Activated T-helper 1 cell treated with Interleukin-2 at 50 U/mL for 16 hours (primary cell): ENCODE measurements around the gene IL1RAPL2.
"Not testable (repeated sequence)": the region's sequence is repeated elsewhere in the genome, so short reads cannot be mapped to it uniquely, and the experiment has no call there.

Source experiments
- DNase-seq: peaks from one replicate; pipeline ENCODE4 v3.0.0-alpha.2; 2020; ENCODE audit warnings: low read depth

Gene IL1RAPL2

DNA sequence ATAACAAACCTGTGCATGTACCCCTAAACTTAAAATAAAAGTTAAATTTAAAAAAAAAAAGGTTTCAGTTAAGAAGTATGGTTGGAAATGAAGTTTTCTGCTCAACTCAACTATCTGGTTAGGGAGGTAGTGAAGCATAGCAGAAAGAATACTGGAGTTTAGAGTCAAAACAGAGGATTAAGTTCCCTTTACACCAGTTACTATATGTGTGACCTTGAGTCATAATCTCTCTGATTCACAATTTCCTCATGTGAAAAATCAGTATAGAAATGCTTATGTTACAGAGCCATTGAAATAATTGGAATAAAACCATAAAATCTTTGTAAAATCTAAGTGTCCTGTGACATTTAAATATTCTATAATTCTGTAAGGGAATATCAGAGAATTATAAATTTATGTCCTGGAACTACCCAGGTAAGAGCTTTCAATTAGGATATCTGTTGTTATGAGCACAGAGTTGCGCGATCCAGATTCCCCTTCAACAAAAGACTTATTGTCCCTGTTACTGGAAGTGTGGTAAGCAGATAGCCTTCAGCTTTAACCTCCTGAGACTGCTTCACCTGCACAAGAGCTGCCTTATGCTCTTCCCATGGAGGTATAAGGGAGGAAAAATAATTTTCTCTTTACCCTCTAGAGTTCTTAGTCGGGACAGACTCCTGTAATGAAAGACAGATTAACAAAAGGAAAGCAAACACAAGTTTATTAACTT, 1052.5 kb downstream of the IL1RAPL2 start:
- no peak for DNase-seq

DNA sequence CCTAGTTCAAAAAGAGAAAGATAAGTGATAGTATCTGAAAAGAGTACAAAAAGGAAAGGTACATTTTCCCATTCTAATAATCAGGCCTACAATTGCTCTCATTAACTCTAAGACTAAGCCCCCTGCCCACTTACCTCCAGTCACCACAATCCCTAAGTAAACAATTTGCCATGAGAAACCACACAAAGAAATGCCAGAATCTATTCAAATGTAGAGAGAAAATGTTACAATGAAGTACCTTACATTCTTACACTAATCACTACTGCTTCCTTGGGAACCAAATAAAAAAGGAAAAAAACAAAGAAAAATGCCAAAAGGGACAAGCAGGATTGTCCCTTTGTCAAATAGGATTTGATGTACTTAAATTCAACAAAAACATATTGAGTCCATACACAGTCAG, 1068.2 kb downstream of the IL1RAPL2 start:
- DNase-seq, result no peak

DNA sequence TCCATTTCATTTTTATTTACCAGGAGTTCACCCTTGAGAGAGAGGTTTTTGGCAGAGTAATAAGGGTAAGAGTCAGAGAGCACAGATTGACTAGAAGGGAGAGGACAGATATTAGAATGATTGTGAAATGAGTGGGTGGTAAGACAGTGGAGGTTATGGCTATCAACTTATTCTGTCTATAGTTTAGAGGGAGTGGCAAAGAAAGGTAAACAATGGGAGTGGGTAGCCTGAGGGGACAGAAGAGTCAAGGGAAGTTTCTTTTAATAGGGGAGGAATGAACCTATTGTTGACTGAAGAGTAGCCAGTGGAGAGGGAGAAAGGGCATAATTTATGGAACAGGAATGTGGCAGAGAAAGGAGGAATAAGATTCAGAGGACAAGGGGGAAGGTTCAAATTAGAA, 1069.8 kb downstream of the IL1RAPL2 start:
- no peak for DNase-seq

DNA sequence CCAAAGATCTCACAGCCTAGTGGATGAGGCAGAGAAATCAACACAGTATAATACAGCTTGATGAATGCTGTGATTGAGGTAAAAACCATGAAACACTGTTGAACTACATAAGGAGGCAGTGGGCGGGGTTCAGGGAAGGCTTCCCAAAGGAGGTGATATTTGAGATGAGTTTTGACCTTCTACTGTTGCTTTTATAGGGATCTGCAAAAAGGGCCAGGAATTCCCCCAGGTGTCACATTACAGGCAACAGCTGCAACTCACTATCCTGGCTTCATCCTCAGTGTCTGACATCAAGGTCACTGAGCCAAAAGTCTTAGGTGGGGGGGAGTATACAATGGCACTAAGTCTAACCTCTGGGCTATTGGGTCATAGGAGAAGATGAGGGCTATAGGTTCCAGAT, 1070.7 kb downstream of the IL1RAPL2 start:
- DNase-seq, result no peak

DNA sequence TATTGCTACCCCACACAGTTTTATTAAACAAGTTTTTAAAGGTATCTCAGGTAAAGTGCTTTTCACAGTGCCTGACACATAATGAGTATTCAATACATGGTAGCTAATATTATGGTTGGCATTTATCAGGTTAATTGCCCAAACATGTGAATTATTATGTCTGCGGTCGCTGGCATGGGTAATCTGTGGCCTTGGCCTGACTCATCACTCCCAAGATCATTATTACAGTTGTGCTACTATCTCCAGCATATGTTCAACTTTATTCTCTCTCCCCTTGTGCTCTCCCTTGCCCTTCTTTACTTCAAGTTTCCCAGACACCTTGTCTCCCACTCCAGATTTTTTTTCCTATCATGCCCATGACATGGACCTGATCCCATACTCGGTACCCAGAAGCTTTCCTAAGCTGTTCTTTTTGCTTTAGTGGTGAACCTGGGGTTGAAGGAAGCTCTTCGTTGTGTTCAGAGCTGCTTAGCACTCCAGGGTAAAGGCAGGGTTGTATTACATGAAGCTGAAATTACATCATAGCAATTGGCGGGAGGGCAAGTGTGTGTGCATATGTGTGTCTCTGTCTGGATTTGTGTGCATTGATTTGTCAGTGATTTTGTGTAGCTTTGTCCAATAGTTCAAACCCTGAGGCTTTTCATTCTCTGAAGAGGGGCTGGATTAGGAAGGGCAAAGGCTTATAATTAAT, 1079.8 kb downstream of the IL1RAPL2 start:
- DNase-seq, result no peak

DNA sequence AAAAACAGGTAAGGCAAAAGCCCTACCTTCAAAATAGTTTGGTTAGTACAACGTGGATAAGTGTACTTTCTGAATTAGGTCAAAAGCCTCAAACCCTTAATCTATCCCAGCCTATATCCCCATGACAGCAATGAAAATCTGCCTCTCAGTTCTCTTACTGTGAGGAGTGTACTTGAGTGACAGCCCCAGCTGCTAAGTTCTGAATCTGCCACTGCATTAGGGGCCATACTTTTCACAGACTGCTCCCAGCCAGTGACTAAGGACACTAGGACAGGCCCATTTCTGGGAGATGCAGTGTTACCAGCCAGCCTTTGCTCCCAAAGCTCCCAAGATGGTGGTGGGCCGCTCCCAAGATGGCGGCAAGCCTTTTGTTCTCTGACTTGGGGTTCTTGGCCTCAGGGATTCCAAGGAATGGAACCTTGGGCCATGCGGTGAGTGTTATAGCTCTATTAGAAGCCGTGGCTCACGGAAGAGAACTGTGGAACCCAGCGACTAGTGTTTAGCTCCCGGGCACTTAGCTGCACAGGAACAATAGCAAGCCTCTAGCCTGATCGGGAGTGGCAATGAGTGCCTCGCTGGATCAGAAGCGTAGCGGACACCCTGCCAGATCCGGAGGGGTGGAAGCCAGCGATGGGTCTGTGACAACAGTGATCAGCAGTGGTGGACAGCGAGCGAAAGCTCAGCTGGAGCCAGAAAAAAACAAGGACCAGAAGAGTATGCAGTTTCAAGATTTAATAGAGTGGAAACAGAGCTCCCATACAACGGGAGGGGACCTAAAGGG, 1080.8 kb downstream of the IL1RAPL2 start:
- no peak for DNase-seq

DNA sequence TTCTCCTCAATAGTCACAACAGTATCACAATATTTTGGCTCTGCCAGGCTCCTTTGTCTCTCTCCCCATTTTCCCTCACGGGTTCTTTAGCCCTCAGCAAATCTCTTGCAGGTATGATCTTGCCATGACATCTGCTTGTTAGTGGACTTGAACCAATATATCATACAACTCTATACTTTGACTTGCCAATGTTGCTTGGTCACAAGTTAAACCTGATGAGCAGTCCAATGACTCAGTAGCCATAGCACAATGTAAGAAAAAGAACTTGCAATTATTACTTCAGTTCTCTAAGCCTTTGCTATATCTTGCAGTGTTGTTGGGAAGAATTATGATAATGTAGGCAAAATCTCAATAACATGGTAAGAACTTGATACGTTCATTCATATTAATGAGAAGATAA, 1081.8 kb downstream of the IL1RAPL2 start:
- DNase-seq, result no peak

DNA sequence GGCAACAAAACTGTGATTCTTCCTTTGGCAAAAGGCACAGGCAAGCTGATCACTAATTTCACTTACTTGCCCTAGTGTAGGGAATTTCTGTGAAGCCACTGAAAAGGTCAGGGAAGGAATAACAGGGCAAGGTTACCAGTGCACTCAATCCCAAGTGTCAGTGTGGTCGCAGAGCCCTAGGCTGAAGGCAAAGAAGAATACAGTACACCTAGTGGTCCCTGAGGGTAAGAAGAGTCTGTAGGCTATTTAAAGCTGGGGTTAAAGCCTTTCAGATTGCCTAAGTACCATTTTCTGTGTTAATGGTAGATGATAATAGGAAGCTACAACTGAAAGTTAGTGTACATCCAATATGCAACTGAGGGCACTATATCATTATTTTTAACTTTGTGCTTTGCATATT, 1082.7 kb downstream of the IL1RAPL2 start:
- DNase-seq, result no peak

DNA sequence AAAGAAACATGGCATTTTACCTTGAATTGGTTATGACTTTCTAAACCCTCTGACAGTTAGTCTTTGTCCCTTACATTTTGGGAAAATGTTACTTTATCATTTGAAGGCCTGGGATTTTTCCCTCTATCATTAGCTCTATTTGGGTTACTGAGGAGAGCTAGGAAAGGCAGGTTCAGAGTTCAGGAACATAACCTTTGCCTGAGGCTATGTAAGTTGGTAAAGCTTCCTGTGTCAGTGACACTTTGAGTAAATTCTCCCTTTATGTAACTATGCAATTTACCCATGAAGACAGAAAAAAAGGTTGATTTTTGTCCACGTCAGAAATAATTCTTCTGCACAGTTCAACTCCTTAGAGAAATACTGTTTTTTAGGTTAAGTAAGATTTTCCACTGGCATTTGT, 1084.6 kb downstream of the IL1RAPL2 start:
- no peak for DNase-seq

DNA sequence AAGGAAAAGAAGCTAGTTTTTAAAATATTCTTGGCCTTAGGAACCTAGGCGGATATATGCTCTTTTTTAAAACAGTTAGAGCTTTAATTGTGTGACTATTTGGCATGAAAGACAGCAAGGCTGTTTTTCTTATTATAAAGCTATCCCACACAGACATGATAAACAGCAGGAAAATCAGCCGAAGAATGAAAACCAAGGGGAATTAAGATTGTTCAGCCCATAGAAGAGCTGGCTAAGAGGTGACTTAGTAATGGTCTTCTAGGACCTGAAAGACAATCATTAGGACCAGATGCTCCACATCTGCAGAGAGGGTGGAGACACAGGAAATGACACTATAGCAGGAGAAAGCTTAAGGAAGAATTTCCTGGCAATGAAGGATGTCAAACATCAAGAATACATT, 1085.0 kb downstream of the IL1RAPL2 start:
- DNase-seq, result no peak

DNA sequence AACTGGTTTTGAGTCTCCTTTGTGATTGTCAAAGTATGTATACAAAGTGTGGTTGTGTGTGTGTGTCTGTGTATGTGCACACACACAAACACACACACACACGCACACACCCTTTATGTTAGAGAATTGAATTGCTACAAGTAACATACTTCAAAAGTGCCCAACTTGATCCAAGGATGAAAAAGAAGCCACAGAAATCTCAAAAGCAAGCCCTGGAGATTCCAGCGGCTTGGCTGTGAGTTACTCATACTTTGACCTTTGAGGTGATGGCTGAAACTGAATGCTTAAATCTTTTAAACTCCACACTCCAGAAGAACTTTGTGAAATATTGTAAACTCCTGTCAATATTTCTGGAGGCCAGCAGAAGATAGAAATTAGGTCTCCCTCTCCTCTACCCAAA, 1087.9 kb downstream of the IL1RAPL2 start:
- no peak for DNase-seq

DNA sequence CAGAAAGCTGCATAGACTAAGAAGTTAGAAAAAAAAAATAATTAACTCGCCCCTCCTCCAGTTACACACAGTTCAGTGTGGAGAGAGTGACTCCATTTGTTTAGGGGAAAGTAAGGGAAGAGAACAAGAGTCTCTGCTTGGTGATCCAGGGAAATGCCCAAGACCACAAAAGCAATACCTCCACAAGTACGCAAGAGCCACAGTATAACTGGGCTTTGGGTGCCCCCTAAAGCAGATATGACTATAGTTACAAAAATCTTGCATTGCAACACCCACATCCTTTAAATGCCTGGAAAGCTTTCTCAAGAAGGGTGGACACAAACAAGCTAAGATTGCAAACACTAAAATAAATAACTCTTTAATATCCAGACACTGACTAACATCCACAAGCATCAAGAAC, 1092.1 kb downstream of the IL1RAPL2 start:
- DNase-seq, result no peak

DNA sequence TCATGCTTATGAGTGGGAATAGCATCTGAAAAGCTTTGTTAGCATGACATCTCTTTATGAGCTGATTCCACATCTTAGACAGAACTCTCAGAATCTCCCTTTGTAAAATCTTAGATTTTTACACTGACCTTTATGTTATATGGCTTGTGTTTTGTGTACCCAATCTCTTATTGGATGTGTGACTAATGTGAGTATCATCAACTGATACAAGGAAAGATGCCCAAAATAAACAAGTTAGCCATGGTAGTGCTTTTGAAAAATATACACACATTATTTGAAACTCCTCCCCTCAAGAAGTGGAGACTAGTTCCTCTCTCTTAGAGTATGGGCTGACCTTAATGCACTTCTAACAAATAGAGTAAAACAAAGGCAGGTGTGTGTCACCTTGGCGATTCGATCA, 1096.2 kb downstream of the IL1RAPL2 start:
- DNase-seq, result no peak

DNA sequence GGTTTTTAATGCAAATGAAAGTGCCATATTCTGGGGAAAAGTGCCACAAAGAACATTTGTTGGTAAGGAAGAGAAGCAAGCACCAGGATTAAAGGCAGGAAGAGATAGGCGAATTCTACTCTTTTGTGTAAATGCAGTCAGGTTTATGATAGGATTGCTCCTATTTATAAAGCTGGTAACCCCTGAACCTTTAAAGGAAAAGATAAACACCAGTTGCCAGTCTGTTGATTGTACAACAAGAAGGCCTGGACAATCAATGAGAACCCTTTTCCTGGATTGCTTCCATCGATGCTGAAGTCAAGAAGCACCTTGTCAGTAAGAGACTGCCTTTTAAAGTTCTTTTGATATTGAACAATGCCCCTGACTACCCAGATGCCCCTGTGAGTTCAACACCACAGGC, 1098.2 kb downstream of the IL1RAPL2 start:
- no peak for DNase-seq

DNA sequence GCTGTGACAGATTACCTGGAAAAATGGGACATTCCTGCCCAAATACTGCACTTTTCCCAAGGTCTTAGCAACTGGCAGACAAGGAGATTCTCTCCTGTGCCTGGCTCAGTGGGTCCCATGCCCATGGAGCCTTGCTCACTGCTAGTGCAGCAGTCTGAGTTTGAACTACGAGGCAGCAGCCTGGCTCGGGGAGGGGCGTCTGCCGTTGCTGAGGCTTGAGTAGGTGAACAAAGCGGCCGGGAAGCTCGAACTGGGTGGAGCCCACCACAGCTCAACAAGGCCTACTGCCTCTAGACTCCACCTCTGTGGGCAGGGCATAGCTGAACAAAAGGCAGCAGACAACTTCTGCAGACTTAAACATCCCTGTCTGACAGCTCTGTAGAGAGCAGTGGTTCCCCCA, 1118.3 kb downstream of the IL1RAPL2 start:
- not testable (repeated sequence) for DNase-seq

DNA sequence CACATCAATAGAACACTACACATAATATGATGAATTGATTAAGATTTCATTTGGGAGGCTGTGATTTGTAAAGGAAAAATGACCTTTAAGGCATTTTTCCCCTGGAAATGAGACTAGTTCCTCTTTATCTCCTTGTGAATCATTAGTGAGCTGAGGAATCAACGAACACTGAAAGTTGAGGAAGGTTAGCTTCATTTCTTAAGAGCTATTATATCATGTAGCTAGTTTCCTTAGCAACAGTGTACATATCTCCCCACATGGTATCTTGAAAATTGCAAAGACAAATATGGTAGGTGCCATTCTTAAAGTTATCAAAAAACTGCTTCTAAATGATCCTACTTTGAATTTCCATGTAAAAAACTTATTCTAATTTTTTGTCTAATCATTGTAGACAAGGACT, 1128.8 kb downstream of the IL1RAPL2 start:
- DNase-seq, result no peak

DNA sequence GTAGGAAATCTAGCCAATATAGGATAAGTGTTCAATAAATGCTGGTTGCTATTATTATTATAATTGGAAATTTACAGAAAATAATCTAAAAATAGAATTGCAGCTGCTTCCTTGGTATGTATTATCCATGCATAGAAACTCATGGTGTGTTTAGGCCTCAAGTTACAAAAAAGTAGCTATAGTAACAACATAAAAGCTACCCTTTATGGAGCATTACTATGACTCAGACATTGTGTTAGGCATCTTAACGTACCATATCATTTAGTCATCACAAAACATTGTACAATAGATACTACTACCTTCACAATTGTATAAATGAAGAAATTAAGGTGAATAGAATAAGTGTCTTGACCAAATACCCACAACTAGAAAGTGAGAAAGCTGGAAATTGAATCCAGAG, 1129.5 kb downstream of the IL1RAPL2 start:
- no peak for DNase-seq

DNA sequence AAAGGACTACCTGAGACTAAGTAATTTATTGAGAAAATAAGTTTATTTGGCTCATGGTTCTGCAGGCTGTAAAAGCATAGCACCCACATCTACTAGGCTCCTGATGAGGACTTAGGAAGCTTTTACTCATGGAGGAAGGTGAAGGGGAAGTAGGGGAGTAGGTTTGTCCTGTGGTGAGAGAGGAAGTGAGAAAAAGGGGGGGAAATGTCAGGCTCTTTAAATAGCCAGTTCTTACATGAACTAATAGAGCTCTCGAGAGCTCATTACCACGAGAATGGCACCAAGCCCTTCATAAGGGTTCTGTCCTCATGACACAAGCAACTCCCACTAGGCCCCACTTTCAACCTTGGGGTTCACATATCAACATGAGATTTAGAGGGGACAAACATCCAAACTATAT, 1130.9 kb downstream of the IL1RAPL2 start:
- DNase-seq, result no peak

DNA sequence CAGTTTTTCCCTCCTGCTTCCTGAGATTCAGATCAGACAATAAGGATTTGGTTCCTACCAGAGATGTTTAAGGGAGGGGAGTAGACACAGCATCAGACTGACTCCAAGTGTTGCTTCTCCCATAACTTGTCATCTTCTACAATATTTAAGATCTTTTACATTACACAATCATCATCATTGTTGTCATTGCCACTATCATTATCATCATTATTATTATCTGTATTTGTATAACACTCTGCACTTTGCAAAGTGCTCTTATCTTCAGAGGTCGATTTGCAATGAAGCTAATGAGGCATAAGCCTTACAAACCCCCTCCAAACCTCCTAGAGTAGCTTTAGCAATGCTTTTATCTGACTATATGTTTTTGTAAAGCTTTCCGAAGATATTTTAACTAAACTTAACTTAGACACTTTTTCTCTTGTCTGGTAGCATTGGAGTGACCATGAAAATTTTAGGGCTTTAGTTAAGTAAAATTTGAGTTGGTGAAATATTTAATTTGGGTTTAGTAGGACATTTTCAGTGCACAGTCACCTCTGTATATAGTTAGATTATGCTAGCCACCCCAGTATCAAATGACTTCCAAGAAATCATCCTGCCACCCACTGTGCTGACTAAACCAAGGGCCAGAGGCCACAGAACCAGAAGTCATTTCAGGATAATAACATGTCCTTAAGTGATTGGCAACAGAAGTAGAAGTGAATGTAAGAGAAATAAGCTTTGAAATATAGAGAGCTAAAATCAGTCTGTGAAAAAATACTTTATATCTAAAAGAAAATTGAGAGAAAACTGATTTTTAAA, 1132.2 kb downstream of the IL1RAPL2 start:
- DNase-seq, result no peak

DNA sequence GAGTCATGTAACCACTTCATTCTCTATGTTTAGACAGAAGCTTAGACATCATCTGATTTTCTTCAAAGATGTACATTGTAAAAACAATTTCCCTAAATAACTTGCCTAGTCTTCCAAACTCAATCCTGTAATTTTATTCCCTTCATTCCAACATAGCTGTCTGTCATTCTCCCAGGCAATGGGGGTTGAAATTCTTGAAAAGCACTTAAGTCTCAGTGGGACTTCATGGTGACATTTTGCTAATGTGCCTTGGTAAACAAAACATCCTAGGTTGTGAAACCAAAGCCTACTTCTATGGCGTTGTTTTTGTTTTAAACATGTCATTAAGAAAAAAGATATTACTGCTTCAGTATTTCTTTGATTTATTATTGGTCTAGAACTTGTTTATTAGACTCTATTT, 1134.3 kb downstream of the IL1RAPL2 start:
- DNase-seq, result no peak

DNA sequence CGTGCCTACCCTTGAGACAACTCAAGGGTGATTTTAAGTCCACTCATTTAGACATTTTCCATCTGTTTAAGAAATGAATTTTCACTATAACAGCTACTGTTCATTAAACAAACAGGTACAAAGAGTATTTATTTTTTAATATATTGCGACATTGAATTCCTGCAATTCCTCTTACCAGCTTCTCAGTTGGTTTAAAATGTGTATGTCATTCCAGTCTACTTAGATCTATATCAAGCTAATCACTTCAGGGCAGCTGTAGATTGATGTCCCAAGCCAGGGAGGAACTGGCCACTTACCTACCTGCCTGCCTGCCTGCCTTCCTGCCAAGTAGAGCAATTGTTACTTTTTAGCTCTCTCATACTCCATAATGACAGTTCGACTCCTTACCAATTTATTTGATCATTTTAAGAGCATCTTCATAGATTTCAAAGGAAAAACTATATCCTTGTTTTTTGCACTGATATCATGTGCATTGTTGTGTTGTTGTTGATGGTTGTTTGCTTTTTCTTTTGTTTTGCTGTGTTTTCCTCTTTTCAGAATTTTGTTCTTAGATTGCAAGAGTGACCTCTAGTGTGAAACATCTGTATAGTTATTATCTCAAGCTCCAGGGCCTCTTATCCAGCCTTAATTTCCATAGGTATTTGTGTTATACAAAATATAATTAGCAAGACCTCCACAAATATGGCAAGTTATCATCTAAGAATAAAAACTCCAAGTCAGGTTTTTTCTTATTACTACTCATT, 1135.5 kb downstream of the IL1RAPL2 start:
- no peak for DNase-seq

DNA sequence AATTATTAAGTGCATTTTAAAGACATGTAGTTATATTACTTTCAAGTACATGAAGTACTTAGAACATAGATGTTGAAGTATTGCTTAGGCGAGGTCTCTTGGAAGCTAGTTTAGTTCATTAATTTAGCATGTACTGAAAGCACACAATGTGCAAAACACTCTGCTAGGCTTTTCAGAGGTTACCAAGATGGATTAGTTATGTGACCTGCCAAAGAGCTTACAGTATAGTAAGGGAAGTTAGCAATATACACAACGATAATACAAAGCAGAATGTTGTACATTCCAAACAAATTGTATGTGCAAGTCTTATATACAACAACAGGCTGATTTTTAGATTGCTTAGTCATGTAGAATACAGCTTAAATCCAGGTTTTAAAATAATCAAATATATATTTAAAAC, 1137.9 kb downstream of the IL1RAPL2 start:
- DNase-seq, result no peak
